Activated CD8-positive, alpha-beta memory T cell treated with anti-CD3 and anti-CD28 coated beads, Interleukin-2, amount 10 ng/mL, durations not matched to agents 7 days and 5 days (primary cell): Measurements from ENCODE around the gene CHEK2. TPM values are rescaled to one million over a fixed set of nuclear protein-coding genes. Genes with fewer than 3 reads are reported as not detected.
A peak's percentile ranks its signal among the peaks of the same experiment; 100 is the strongest.
"Not testable (repeated sequence)": the region's sequence is repeated elsewhere in the genome, so short reads cannot be mapped to it uniquely, and the experiment has no call there.

Source experiments
- ATAC-seq: fragments of 150-1000 bp; cut with Tn5 transposase; one replicate; pipeline ENCODE4 v1.10.0; 2021; ENCODE audit warnings: moderate library complexity
- CTCF ChIA-PET: fragments of 350-600 bp; sonication (Branson Sonifier 250); formaldehyde crosslinking; loops from one replicate; lab custom pipeline; 2021; ENCODE audit warnings: antibody characterized with exemption; lab: Charles Lee
- DNase-seq: peaks from one replicate; pipeline ENCODE4 v3.0.0-alpha.2; 2020
- H3K27ac Mint-ChIP-seq: one replicate; pipeline ENCODE4 v1.8.0; 2021; ENCODE audit warnings: mild to moderate bottlenecking, mixed read lengths
- H3K27me3 Mint-ChIP-seq: one replicate; pipeline ENCODE4 v1.8.0; 2021; ENCODE audit warnings: mixed read lengths
- H3K36me3 Mint-ChIP-seq: one replicate; pipeline ENCODE4 v1.8.0; 2021; ENCODE audit warnings: mild to moderate bottlenecking, mixed read lengths
- H3K4me1 Mint-ChIP-seq: one replicate; pipeline ENCODE4 v1.8.0; 2021; ENCODE audit warnings: mixed read lengths
- H3K4me3 Mint-ChIP-seq: one replicate; pipeline ENCODE4 v1.8.0; 2021; ENCODE audit warnings: mild to moderate bottlenecking, moderate library complexity, mixed read lengths
- H3K9me3 Mint-ChIP-seq: one replicate; pipeline ENCODE4 v1.8.0; 2022; ENCODE audit warnings: low read depth, mixed read lengths
- total RNA-seq, 2 experiments: library from RNA; stranded (reverse); gene quantifications; one replicate each; pipeline ENCODE4 v1.2.3, GENCODE V29; 2021

CHEK2 gene
- total RNA-seq, 2 experiments from 2014 or later, result 31.6 to 49.0 TPM

DNA sequence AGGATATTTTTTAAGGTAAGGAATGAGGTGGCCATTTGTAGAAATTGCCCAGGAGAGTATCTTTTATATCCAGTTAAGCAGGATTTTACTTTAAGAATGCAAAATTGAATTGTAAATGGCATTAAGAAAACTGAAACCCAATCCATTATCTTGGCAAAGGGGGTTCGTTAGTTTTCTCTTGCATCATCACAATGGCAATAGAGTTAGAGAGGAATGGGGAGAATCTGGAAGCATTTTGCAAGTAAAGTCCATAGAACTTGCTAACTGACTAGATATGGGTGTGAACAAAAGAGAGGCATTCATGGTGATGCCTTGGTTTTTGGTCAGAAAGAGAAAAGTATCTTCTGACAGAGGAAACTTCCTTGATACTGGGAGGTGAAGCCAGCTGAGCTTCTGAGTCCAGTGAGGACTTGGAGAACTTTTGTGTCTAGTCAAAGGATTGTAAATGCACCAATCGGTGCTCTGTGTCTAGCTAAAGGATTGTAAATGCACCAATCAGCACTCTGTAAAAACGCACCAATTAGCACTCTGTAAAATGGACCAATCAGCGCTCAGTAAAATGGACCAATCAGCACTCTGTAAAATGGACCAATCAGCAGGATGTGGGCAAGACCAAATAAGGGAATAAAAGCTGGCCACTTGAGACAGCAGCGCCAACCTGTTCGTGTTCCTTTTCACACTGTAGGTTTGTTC is 27.2 kb upstream of the CHEK2 start:
- ATAC-seq, result no peak
- no peak for DNase-seq
- H3K4me1 Mint-ChIP-seq, result peaks cover 11% of the 10 kb centered on the region
- no peak overlapping the region for H3K4me3 Mint-ChIP-seq
- peaks cover 8% of the 10 kb centered on the region for H3K36me3 Mint-ChIP-seq
- no peaks in the 10 kb centered on the region for H3K9me3 Mint-ChIP-seq
- CTCF ChIA-PET, result no interaction called here
- H3K27me3 Mint-ChIP-seq, result peaks cover 7% of the 10 kb centered on the region
- no peak overlapping the region for H3K27ac Mint-ChIP-seq

DNA sequence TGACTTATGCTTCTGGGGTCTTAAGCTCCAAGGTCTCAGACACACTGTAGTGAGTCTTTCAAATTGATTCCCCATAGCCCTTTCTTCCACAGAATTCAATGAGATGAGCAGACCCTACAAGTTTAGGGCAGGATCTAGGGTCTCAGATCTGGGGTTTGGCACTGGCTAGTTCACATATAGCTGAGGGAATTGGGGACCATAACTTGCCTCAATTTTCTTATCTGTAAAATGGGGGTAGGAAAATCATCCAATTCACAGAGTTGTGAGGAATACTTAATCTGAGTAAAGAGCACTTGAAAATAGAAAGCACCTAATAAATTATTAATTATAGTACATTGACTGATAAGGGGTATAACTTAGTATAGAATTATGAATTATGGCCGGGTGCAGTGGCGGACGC is 25.0 kb upstream of the CHEK2 start:
- H3K9me3 Mint-ChIP-seq, result no peaks in the 10 kb centered on the region
- H3K4me1 Mint-ChIP-seq, result peaks cover 2% of the 10 kb centered on the region
- no peak overlapping the region for H3K27ac Mint-ChIP-seq
- H3K4me3 Mint-ChIP-seq, result no peak overlapping the region
- peaks cover 2% of the 10 kb centered on the region for H3K36me3 Mint-ChIP-seq
- CTCF ChIA-PET, result no interaction called here
- DNase-seq (no peak), ATAC-seq (no peak)
- peaks cover 7% of the 10 kb centered on the region for H3K27me3 Mint-ChIP-seq

DNA sequence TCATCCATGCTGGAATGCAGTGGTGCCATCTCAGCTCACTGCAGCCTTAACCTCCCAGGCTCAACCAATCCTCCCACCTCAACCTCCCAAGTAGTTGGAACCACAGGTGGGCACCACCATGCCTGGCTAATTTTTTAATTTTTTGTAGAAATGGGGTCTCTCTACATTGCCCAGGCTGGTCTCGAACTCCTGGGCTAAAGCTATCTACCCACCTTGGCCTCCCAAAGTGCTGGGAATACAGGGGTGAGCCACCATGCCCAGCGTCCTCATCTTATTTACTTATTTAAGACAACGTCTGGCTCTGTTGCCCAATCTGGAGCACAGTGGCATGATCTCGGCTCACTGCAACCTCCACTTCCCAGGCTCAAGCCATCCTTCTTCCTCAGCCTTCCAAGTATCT is 20.4 kb upstream of the CHEK2 start:
- ATAC-seq, H3K36me3 Mint-ChIP-seq, H3K27me3 Mint-ChIP-seq, DNase-seq, H3K4me3 Mint-ChIP-seq, H3K4me1 Mint-ChIP-seq, CTCF ChIA-PET, H3K9me3 Mint-ChIP-seq, H3K27ac Mint-ChIP-seq: not testable (repeated sequence)

DNA sequence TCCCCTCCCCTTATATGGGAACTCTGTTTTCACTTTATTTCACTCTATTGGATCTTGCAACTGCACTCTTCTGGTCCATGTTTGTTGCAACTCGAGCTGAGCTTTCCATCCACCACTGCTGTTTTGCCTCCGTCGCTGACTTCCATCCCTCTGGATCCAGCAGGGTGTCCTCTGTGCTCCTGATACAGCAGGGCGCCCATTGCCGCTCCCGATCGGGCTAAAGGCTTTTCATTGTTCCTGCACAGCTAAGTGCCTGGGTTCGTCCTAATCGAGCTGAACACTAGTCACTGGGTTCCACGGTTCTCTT is 19.8 kb upstream of the CHEK2 start:
- DNase-seq (no peak), ATAC-seq (no peak)
- no peaks in the 10 kb centered on the region for H3K9me3 Mint-ChIP-seq
- no peaks in the 10 kb centered on the region for H3K27me3 Mint-ChIP-seq
- no peak overlapping the region for H3K4me3 Mint-ChIP-seq
- peaks cover 10% of the 10 kb centered on the region for H3K4me1 Mint-ChIP-seq
- no peak overlapping the region for H3K27ac Mint-ChIP-seq
- CTCF ChIA-PET, result interaction anchor here (2.4 kb wide), 1 partner anchor 12 kb away, joined by 9 read pairs; no protein-coding TSS in a partner anchor
- H3K36me3 Mint-ChIP-seq, result peaks cover 4% of the 10 kb centered on the region

DNA sequence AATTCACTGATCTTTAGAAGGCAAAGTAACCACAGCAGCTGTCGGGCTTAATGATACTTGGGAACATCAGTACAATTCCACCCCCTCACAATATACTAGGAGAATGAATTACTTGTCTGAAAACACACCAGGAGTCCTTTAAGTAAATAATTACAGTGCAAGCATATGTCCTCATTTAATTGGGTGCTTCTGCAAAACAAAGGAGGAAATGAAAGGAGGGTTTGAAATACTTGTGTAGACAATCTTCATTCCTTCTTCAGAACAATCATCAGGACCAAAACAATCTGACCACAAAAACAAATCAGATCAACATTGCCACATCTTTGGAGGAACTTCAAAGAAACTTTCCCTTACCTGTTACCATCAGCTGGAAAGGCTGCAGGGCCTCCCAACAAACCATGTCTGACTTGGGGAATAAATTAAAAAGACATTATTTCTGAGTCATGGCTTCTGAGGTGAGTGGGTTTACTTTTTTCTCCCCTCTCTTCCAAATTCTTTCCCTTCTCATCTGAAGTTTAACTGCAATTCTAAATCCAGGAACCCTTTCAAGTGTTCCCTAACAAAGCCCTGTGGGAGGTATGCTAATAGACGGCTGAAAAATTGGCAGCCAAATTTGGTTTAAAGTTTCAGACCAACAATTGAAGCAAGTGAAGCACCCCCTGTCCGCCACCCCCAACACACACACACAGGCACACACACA is 18.4 kb upstream of the CHEK2 start:
- Mint-ChIP-seq H3K36me3 (peaks cover 7% of the 10 kb centered on the region), H3K9me3 (no peaks in the 10 kb centered on the region), H3K4me1 (peaks cover 10% of the 10 kb centered on the region), H3K27ac (no peak overlapping the region), H3K4me3 (no peak overlapping the region), H3K27me3 (no peaks in the 10 kb centered on the region)
- ATAC-seq (no peak), DNase-seq (no peak)
- CTCF ChIA-PET, result interaction anchor here (0.6 to 2.4 kb wide), 2 partner anchors 14 to 22 kb away, joined by 5 to 9 read pairs; no protein-coding TSS in a partner anchor

DNA sequence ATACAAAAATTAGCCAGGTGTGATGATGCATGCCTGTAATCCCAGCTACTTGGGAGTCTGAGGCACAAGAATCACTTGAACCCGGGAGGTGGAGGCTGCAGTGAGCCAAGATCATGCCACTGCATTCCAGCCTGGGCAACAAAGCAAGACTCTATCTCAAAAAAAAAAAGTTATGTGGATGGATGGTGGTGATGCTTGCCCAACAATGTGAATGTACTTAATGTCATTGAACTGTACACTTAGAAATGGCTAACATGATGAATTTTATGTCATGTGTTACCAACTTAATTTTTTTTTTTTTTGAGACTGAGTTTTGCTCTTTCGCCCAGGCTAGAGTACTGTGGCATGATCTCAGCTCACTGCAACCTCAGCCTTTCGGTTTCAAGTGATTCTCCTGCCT is 12.9 kb upstream of the CHEK2 start:
- CTCF ChIA-PET, result not testable (repeated sequence)
- peaks cover 28% of the 10 kb centered on the region for H3K36me3 Mint-ChIP-seq

DNA sequence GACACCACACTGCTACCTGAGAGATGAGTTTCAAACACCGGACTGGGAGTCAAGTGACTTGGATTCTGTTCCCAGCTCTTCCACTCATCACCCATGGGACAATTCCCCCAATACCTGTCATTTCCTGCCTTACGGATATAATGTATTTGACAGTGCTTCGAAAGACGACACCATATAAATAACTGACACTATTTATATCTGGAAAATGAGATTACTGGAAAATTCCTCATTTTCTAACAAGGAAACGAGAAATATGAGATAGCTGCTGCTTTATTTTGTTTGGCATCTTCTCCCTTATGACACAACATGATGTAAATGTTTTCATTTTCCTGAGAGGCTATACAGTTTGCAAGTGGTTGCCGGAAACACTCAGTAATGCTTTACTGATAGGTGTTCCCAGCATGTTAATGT is 8.9 kb upstream of the CHEK2 start:
- DNase-seq, result no peak
- CTCF ChIA-PET, result interaction anchor here (0.6 to 3.0 kb wide), 2 partner anchors 22 to 38 kb away, joined by 3 to 16 read pairs; partner anchors contain the start of gene CCDC117
- ATAC-seq, result no peak
- H3K27ac Mint-ChIP-seq, result no peak overlapping the region
- H3K4me1 Mint-ChIP-seq, result peaks cover 34% of the 10 kb centered on the region
- H3K36me3 Mint-ChIP-seq, result peaks cover 51% of the 10 kb centered on the region
- H3K27me3 Mint-ChIP-seq, result no peaks in the 10 kb centered on the region
- H3K9me3 Mint-ChIP-seq, result no peaks in the 10 kb centered on the region
- H3K4me3 Mint-ChIP-seq, result no peak overlapping the region

More for the DNA sequence above, 12.9 kb upstream of the CHEK2 start:
- not testable (repeated sequence) for H3K27ac Mint-ChIP-seq, H3K9me3 Mint-ChIP-seq, DNase-seq, ATAC-seq, H3K4me3 Mint-ChIP-seq, H3K27me3 Mint-ChIP-seq
- peaks cover 14% of the 10 kb centered on the region for H3K4me1 Mint-ChIP-seq

DNA sequence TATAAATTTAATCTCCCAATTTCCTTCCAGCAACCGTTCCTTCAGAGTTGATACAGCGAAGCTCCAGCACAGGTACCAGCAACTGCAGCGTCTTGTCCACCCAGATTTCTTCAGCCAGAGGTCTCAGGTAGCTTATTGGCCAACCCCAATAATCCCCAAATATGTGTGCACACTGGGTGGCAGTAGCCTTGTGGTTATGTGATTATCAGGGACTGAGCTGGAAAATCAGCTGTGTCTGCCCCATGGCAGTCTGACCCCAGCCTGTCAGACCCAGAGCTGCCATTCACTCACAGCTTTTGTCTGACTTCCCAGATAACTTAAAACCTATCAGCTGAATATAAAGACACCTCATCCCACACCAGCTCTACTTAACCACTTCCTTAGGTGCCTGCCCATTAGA is 2.2 kb upstream of the CHEK2 start:
- DNase-seq, result no peak
- peaks cover 46% of the 10 kb centered on the region for H3K36me3 Mint-ChIP-seq
- H3K4me1 Mint-ChIP-seq, result peaks cover 58% of the 10 kb centered on the region
- peak overlapping the region; percentile 85 for H3K4me3 Mint-ChIP-seq
- peak overlapping the region; percentile 90 for H3K27ac Mint-ChIP-seq
- CTCF ChIA-PET, result interaction anchor here (1.0 kb wide), 2 partner anchors 19 to 86 kb away, joined by 3 read pairs; no protein-coding TSS in a partner anchor
- H3K9me3 Mint-ChIP-seq, result no peaks in the 10 kb centered on the region
- ATAC-seq, result no peak
- no peaks in the 10 kb centered on the region for H3K27me3 Mint-ChIP-seq

DNA sequence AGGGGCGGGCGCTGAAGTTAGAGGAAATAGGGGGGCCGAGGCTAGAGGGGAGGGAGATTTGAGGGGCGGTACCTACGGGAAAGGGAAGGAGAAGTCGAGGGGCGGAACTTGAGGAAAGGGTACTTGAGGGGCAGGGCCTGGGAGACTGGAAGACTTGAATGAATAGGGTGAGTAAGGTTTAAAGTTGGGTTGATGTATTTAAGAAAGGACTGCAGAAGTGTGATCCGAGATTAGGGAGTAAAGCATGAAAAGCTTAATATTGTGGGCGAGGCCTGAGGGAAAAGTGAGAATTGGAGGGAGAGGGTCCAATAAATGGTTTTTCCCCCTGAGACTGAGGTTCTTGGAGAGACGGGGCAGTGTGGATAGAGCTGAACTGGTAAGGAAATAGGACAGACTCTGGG is 942 bp upstream of the CHEK2 start:
- Mint-ChIP-seq H3K4me3 (peak overlapping the region; percentile 85), H3K4me1 (peaks cover 52% of the 10 kb centered on the region), H3K27ac (peak overlapping the region; percentile 90), H3K36me3 (peaks cover 45% of the 10 kb centered on the region), H3K27me3 (no peaks in the 10 kb centered on the region), H3K9me3 (no peaks in the 10 kb centered on the region)
- CTCF ChIA-PET, result interaction anchor here (1.8 kb wide), 1 partner anchor 88 kb away, joined by 6 read pairs; no protein-coding TSS in a partner anchor
- ATAC-seq (no peak), DNase-seq (no peak)

DNA sequence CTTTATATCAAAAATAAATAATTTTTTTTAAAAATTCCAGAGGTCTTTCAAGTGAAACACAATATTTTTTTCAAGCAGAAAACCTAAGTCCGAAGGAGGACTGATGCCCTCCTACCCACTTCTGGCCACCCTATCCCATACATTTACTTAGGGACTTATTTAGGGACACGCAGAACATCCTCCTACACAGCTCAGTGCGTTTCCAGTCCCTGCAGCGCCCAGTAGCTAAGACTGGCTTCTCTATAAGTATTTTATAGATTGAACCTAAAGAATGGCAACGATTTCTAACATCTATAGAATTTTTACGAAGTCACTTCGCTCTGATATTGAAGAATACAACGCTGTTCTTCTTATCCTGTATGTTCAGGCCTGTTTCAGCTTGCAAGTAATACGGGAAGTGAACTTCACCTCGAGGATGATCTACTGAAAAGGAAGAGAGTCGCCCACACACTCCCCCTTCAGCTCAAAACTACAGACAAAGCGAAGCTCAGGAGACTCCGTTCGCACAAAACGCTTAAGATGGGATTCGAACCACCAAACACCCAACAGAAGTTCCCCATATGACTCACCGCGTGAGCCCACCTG is 328 bp downstream of the CHEK2 start:
- H3K4me1 Mint-ChIP-seq, result peaks cover 50% of the 10 kb centered on the region
- CTCF ChIA-PET, result interaction anchor here (0.8 to 1.8 kb wide), 4 partner anchors 26 to 413 kb away, joined by 3 to 10 read pairs (median 4); partner anchors contain the start of gene CCDC117
- DNase-seq (no peak), ATAC-seq (no peak)
- no peaks in the 10 kb centered on the region for H3K9me3 Mint-ChIP-seq
- H3K27ac Mint-ChIP-seq, result peak overlapping the region; percentile 90
- no peaks in the 10 kb centered on the region for H3K27me3 Mint-ChIP-seq
- peaks cover 34% of the 10 kb centered on the region for H3K36me3 Mint-ChIP-seq
- peak overlapping the region; percentile 85 for H3K4me3 Mint-ChIP-seq

DNA sequence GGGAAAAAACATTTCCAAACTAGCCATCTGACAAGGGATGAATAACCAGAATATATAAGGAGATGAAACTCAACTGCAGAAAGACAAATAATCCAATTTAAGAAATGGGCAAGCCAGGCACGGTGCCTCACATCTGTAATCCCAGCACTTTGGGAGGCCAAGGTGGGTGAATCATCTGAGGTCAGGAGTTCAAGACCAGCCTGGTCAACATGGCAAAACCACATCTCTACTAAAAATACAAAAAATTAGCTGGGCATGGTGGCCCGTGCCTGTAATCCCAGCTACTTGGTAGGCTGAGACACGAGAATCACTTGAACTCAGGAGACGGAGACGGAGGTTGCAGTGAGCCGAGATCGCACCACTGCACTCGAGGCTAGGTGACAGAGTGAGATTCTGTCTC is 2.7 kb downstream of the CHEK2 start:
- Mint-ChIP-seq H3K4me1 (peaks cover 41% of the 10 kb centered on the region), H3K27ac (peak overlapping the region; percentile 30), H3K36me3 (peaks cover 23% of the 10 kb centered on the region)
- H3K4me3 Mint-ChIP-seq, H3K9me3 Mint-ChIP-seq, CTCF ChIA-PET, H3K27me3 Mint-ChIP-seq, ATAC-seq, DNase-seq: not testable (repeated sequence)

DNA sequence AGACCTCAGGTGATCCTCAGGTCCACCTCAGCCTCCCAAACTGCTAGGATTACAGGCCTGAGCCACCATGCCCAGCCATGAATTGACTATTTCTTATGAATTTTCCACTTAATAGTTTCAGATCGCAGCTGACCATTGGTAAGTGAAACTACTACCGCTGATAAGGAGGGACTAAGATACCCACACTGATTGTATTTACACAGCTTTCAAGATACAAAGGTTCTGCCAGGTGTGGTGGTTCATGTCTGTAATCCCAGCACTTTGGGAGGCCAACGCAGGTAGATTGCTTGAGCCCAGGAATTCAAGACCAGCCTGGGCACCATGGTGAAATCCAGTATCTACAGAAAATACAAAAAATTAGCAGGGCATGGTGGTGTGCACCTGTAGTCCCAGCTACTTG is 3.9 kb downstream of the CHEK2 start:
- Mint-ChIP-seq H3K4me3 (no peak overlapping the region), H3K36me3 (peaks cover 25% of the 10 kb centered on the region), H3K4me1 (peaks cover 30% of the 10 kb centered on the region), H3K27me3 (no peaks in the 10 kb centered on the region), H3K9me3 (no peaks in the 10 kb centered on the region), H3K27ac (no peak overlapping the region)
- CTCF ChIA-PET, result interaction anchor here (1.0 kb wide), 1 partner anchor 436 kb away, joined by 3 read pairs; no protein-coding TSS in a partner anchor
- no peak for DNase-seq
- ATAC-seq, result no peak

DNA sequence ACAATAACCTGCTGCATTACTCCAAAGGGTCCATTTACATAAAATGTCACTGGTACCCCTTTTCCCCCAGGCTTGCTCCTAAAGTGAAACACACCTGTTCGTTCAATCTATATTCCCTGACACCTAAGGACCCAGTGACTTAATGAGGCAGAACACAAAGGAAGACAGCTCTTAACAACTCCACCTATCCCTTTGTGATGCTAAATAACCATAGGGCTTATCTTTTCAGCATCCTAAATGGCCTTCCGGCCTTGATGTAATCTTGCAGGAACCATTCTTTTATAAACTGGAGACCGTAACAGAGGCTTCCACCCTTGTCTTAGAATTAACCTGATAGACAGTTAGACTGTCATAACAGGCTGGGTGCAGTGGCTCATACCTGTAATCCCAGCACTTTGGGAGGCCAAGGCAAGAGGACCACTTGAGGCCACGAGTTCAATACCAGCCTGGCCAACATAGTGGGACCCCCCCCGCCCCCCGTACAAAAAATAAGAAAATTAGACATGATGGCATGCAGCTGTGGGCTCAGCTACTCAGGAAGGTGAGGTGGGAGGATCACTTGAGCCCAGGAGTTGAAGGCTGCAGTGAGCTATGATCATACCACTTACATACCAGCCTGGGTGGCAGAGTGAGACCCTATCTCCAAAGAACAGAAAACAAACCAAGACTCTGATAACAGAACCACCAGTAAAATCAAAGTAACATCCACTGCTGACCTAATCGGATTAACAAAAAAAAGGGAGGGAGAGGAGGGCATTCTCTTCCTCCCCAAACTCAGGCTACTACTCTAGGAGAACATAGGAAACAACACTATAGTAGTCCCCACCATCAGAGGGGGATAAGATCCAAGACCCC is 5.1 kb downstream of the CHEK2 start:
- no peak overlapping the region for H3K4me3 Mint-ChIP-seq
- DNase-seq, result no peak

More for the DNA sequence above, 5.1 kb downstream of the CHEK2 start:
- Mint-ChIP-seq H3K27ac (no peak overlapping the region), H3K4me1 (peaks cover 24% of the 10 kb centered on the region), H3K27me3 (no peaks in the 10 kb centered on the region), H3K36me3 (peaks cover 25% of the 10 kb centered on the region), H3K9me3 (no peaks in the 10 kb centered on the region)
- no peak for ATAC-seq
- CTCF ChIA-PET, result interaction anchor here (0.7 kb wide), 2 partner anchors 304 to 1369 kb away, joined by 3 to 4 read pairs; no protein-coding TSS in a partner anchor
